Activated CD8-positive, alpha-beta memory T cell treated with anti-CD3 and anti-CD28 coated beads, Interleukin-2, amount 50 U/mL, for 24 hours (primary cell): ENCODE data around the gene DUSP22.
"Not testable (repeated sequence)": the region's sequence is repeated elsewhere in the genome, so short reads cannot be mapped to it uniquely, and the experiment has no call there.

Experiments used
- DNase-seq: peaks from one replicate; pipeline ENCODE4 v3.0.0-alpha.2; 2020; ENCODE audit errors: extremely low read depth

DUSP22 gene

GRCh38 chr6:291697-292505 is at the start of gene DUSP22:
DUSP22 (plus strand) TSS chr6:292487; CDS start chr6:292540, 53 bp downstream.
- peak; percentile 48 for DNase-seq

- no peak for DNase-seq
Observed at GRCh38 chr6:246352-246751, 45.9 kb upstream of the DUSP22 start.

- DNase-seq: no peak
Observed at GRCh38 chr6:247351-247750, 44.9 kb upstream of the DUSP22 start.

GRCh38 chr6:248046-248445 is 44.2 kb upstream of the DUSP22 start:
- DNase-seq: not testable (repeated sequence)

GRCh38 chr6:250676-251075 is 41.6 kb upstream of the DUSP22 start:
- no peak for DNase-seq

GRCh38 chr6:251920-252319 is 40.4 kb upstream of the DUSP22 start:
- no peak for DNase-seq

GRCh38 chr6:252775-253535 is 39.3 kb upstream of the DUSP22 start:
- no peak for DNase-seq

GRCh38 chr6:254016-254415 is 38.3 kb upstream of the DUSP22 start:
- DNase-seq: no peak

GRCh38 chr6:255041-255750 is 37.1 kb upstream of the DUSP22 start:
- no peak for DNase-seq

GRCh38 chr6:255751-256083 is 36.6 kb upstream of the DUSP22 start:
- DNase-seq: no peak

GRCh38 chr6:256169-256568 is 36.1 kb upstream of the DUSP22 start:
- DNase-seq: no peak

GRCh38 chr6:257031-257725 is 35.1 kb upstream of the DUSP22 start:
- no peak for DNase-seq

- no peak for DNase-seq
Observed at GRCh38 chr6:257774-258173, 34.5 kb upstream of the DUSP22 start.

GRCh38 chr6:259316-259715 is 33.0 kb upstream of the DUSP22 start:
- DNase-seq: no peak

- no peak for DNase-seq
Observed at GRCh38 chr6:259901-260508, 32.3 kb upstream of the DUSP22 start.

- DNase-seq: no peak
Observed at GRCh38 chr6:264626-265025, 27.7 kb upstream of the DUSP22 start.

GRCh38 chr6:268394-268935 is 23.8 kb upstream of the DUSP22 start:
- DNase-seq: no peak

GRCh38 chr6:273551-274058 is 18.7 kb upstream of the DUSP22 start:
- no peak for DNase-seq

GRCh38 chr6:277746-278145 is 14.5 kb upstream of the DUSP22 start:
- DNase-seq: no peak

- DNase-seq: no peak
Observed at GRCh38 chr6:278494-278893, 13.8 kb upstream of the DUSP22 start.
